Fibroblast of lung (primary cell): Measurements from ENCODE around the gene HS3ST3A1. TPM values are rescaled to one million over a fixed set of nuclear protein-coding genes. Genes with fewer than 3 reads are reported as not detected.

Experiments
- DNase-seq, 2 donors: peaks; one replicate each; pipeline versions ENCODE4 v3.0.0 to v3.0.0-alpha.2; 2010; ENCODE audit warnings: low read depth in 2 of 2
- H2AFZ ChIP-seq: 2 replicates; pipeline ENCODE4 v1.5.1; 2012; ENCODE audit warnings: low read length, control low read depth, inconsistent platforms
- H3K27ac ChIP-seq: 2 replicates; pipeline ENCODE4 v1.5.1; 2011; ENCODE audit warnings: low read length, control low read depth; ENCODE audit not compliant: insufficient read depth
- H3K27me3 ChIP-seq: 2 replicates; pipeline ENCODE4 v1.5.1; 2011; ENCODE audit warnings: mild to moderate bottlenecking, low read length; ENCODE audit not compliant: control insufficient read depth, insufficient read depth
- H3K36me3 ChIP-seq: 2 replicates; pipeline ENCODE4 v1.5.1; 2011; ENCODE audit warnings: low read length; ENCODE audit not compliant: control insufficient read depth, insufficient read depth
- H3K4me1 ChIP-seq: 2 replicates; pipeline ENCODE4 v1.5.1; 2011; ENCODE audit warnings: low read length; ENCODE audit not compliant: control insufficient read depth, insufficient read depth; ENCODE audit errors: extremely low read depth
- H3K4me2 ChIP-seq: 2 replicates; pipeline ENCODE4 v1.5.1; 2011; ENCODE audit warnings: low read length, control low read depth; ENCODE audit not compliant: insufficient read depth; ENCODE audit errors: extremely low read depth
- H3K4me3 ChIP-seq, 4 experiments: fragments of 200-600 bp in 1 of 4; sonication (generic) in 1 of 4; replicated peaks in 1 of 4; 2 replicates each; pipeline ENCODE4 v1.5.1; 2011 to 2016; ENCODE audit warnings: low read length in 4 of 4, low read depth in 3 of 4, mild to moderate bottlenecking in 3 of 4, control low read depth in 2 of 4, inconsistent platforms in 1 of 4, mixed read lengths in 1 of 4; ENCODE audit not compliant: insufficient read depth in 1 of 4; ENCODE audit errors: control extremely low read depth in 1 of 4
- H3K79me2 ChIP-seq: 2 replicates; pipeline ENCODE4 v1.5.1; 2012; ENCODE audit warnings: mild to moderate bottlenecking, low read length, inconsistent platforms; ENCODE audit not compliant: control insufficient read depth, insufficient read depth
- H3K9ac ChIP-seq: 2 replicates; pipeline ENCODE4 v1.5.1; 2011; ENCODE audit warnings: mild to moderate bottlenecking, low read length, control low read depth; ENCODE audit not compliant: insufficient read depth
- H3K9me3 ChIP-seq: 2 replicates; pipeline ENCODE4 v1.5.1; 2012; ENCODE audit warnings: low read depth, low read length; ENCODE audit not compliant: control insufficient read depth, insufficient read depth
- H4K20me1 ChIP-seq: 2 replicates; pipeline ENCODE4 v1.5.1; 2011; ENCODE audit warnings: low read length; ENCODE audit not compliant: control insufficient read depth, insufficient read depth; ENCODE audit errors: extremely low read depth
- CTCF ChIP-seq, 2 donors: IDR thresholded peaks in 1 of 2; conservative IDR thresholded peaks in 1 of 2; 1 replicate in 1 of 2; 2 replicates in 1 of 2; pipeline ENCODE4 v1.5.1; 2011 to 2012; ENCODE audit warnings: low read length in 2 of 2, control low read depth in 1 of 2, inconsistent platforms in 1 of 2, low read depth in 1 of 2, mild to moderate bottlenecking in 1 of 2
- EZH2 ChIP-seq: IDR thresholded peaks from 2 replicates; pipeline ENCODE4 v1.5.1; 2012; ENCODE audit warnings: low read length, control low read depth, mild to moderate bottlenecking; ENCODE audit errors: missing control alignments
- polyA plus RNA-seq, 2 donors: library from polyadenylated mRNA; depleted of rRNA in 1 of 2; stranded (reverse) in 1 of 2; unstranded in 1 of 2; fragments of >200 nt; gene quantifications; 2 replicates each; pipeline ENCODE4 v1.2.1, GENCODE V29; 2011 to 2012; ENCODE audit warnings: missing spikeins in 1 of 2
- total RNA-seq: library from RNA; depleted of rRNA; stranded (reverse); fragments of >200 nt; gene quantifications from 2 replicates; pipeline ENCODE4 v1.2.1, GENCODE V29; 2014

HS3ST3A1 gene
- total and polyA plus RNA-seq, 2 donors (not counting 1 experiment from before 2014, with no cell fraction given), result 2.4 to 48.7 TPM

GRCh38 chr17:13485327-13485726 lies 116.4 kb downstream of the HS3ST3A1 start:
- Histone ChIP-seq H3K36me3 (no peaks in the 10 kb centered on the region), H3K4me3 (no peak overlapping the region), H3K4me2 (no peak overlapping the region), H2AFZ (no peak overlapping the region), H3K79me2 (no peaks in the 10 kb centered on the region), H3K9me3 (no peaks in the 10 kb centered on the region), H4K20me1 (no peaks in the 10 kb centered on the region), H3K27me3 (no peaks in the 10 kb centered on the region), H3K27ac (no peak overlapping the region), H3K4me1 (no peaks in the 10 kb centered on the region), H3K9ac (no peak overlapping the region)
- no peak for TF ChIP-seq EZH2
- TF ChIP-seq CTCF (conservative IDR thresholded peaks at IDR 0.05 in 1 of 2, IDR thresholded peaks at IDR 0.05 in 1 of 2; ENCODE audit: low read depth in 1 of 2, low read length in 2 of 2), result no peak
- no peak for DNase-seq

- Histone ChIP-seq H3K79me2 (no peaks in the 10 kb centered on the region), H3K27ac (no peak overlapping the region), H4K20me1 (no peaks in the 10 kb centered on the region), H3K9ac (no peak overlapping the region), H3K27me3 (no peaks in the 10 kb centered on the region), H3K4me1 (no peaks in the 10 kb centered on the region), H3K9me3 (no peaks in the 10 kb centered on the region), H2AFZ (no peak overlapping the region), H3K36me3 (no peaks in the 10 kb centered on the region), H3K4me2 (no peak overlapping the region), H3K4me3 (no peak overlapping the region)
- TF ChIP-seq EZH2, result no peak
- TF ChIP-seq CTCF (conservative IDR thresholded peaks at IDR 0.05 in 1 of 2, IDR thresholded peaks at IDR 0.05 in 1 of 2; ENCODE audit: low read depth in 1 of 2, low read length in 2 of 2), result no peak
- DNase-seq, result peak in 1 of 2 donors; percentile 74
Measured at GRCh38 chr17:13484020-13484419, 117.7 kb downstream of the HS3ST3A1 start.

GRCh38 chr17:13480877-13481276 lies 120.9 kb downstream of the HS3ST3A1 start:
- Histone ChIP-seq H3K27me3 (no peaks in the 10 kb centered on the region), H3K27ac (no peak overlapping the region), H3K4me2 (no peak overlapping the region), H3K4me1 (peaks cover 2% of the 10 kb centered on the region), H3K9me3 (no peaks in the 10 kb centered on the region), H3K36me3 (no peaks in the 10 kb centered on the region), H2AFZ (no peak overlapping the region), H4K20me1 (no peaks in the 10 kb centered on the region), H3K4me3 (no peak overlapping the region), H3K79me2 (no peaks in the 10 kb centered on the region), H3K9ac (no peak overlapping the region)
- TF ChIP-seq CTCF (conservative IDR thresholded peaks at IDR 0.05 in 1 of 2, IDR thresholded peaks at IDR 0.05 in 1 of 2; ENCODE audit: low read depth in 1 of 2, low read length in 2 of 2), result no peak
- no peak for DNase-seq
